Cardiac muscle cell (in vitro differentiated cells and primary cell): ENCODE data around the gene L3MBTL4. TPM values are rescaled to one million over a fixed set of nuclear protein-coding genes. Genes with fewer than 3 reads are reported as not detected.

Source experiments
- DNase-seq, 2 donors: peaks; one replicate each; pipeline versions ENCODE4 v3.0.0 to v3.0.0-alpha.2; 2010 to 2017; ENCODE audit warnings: low read depth in 1 of 2, low spot score in 1 of 2
- H3K27ac ChIP-seq: fragments of 200-600 bp; sonication (generic); 2 replicates; pipeline ENCODE4 v1.5.1; 2016
- H3K27me3 ChIP-seq: fragments of 200-600 bp; sonication (generic); 2 replicates; pipeline ENCODE4 v1.6.0; 2016; ENCODE audit warnings: control low read depth
- H3K36me3 ChIP-seq: fragments of 200-600 bp; sonication (generic); 2 replicates; pipeline ENCODE4 v1.5.1; 2016; ENCODE audit warnings: control low read depth
- H3K4me1 ChIP-seq: fragments of 200-600 bp; sonication (generic); 2 replicates; pipeline ENCODE4 v1.8.1; 2017; ENCODE audit warnings: low read depth, mild to moderate bottlenecking, mixed run types
- H3K4me3 ChIP-seq: fragments of 200-600 bp; sonication (generic); 2 replicates; pipeline ENCODE4 v1.5.1; 2016; ENCODE audit warnings: mild to moderate bottlenecking
- H3K9me3 ChIP-seq: fragments of 200-600 bp; sonication (generic); 2 replicates; pipeline ENCODE4 v1.5.1; 2017; ENCODE audit warnings: low read depth, mild to moderate bottlenecking, control low read depth
- CTCF ChIP-seq: IDR thresholded peaks from 2 replicates; pipeline ENCODE4 v1.5.1; 2012; ENCODE audit warnings: low read depth, mild to moderate bottlenecking, low read length
- polyA plus RNA-seq: library from polyadenylated mRNA; unstranded; fragments of >200 nt; fragmentation: Nextera tagmentation; extraction: Ambion mirVana; gene quantifications from 2 replicates; pipeline ENCODE4 v1.2.1, GENCODE V29; 2016
- total RNA-seq: library from RNA; depleted of rRNA; stranded (reverse); fragments of >200 nt; gene quantifications from 2 replicates; pipeline ENCODE4 v1.2.3, GENCODE V29; 2016

The L3MBTL4 gene
- total and polyA plus RNA-seq, 2 experiments from 2014 or later: 4.4 to 7.7 TPM

GRCh38 chr18:6374935-6375529 lies 39.7 kb downstream of the L3MBTL4 start:
- H3K27ac ChIP-seq: no peak overlapping the region
- TF ChIP-seq CTCF: no peak
- H3K4me3 ChIP-seq: no peak overlapping the region
- no peaks in the 10 kb centered on the region for H3K27me3 ChIP-seq
- no peaks in the 10 kb centered on the region for H3K36me3 ChIP-seq
- H3K9me3 ChIP-seq: no peaks in the 10 kb centered on the region
- H3K4me1 ChIP-seq: no peaks in the 10 kb centered on the region
- DNase-seq: no peak

- no peak for TF ChIP-seq CTCF
- Histone ChIP-seq H3K27ac (no peak overlapping the region), H3K36me3 (no peaks in the 10 kb centered on the region), H3K9me3 (no peaks in the 10 kb centered on the region), H3K27me3 (no peaks in the 10 kb centered on the region), H3K4me3 (no peak overlapping the region), H3K4me1 (no peaks in the 10 kb centered on the region)
- DNase-seq: no peak
These were observed 40.4 kb downstream of the L3MBTL4 start for GRCh38 chr18:6374340-6374739.

- no peaks in the 10 kb centered on the region for H3K27me3 ChIP-seq
- DNase-seq: no peak
- no peak for TF ChIP-seq CTCF
- H3K4me3 ChIP-seq: no peak overlapping the region
- H3K27ac ChIP-seq: no peak overlapping the region
- H3K4me1 ChIP-seq: no peaks in the 10 kb centered on the region
- no peaks in the 10 kb centered on the region for H3K36me3 ChIP-seq
- H3K9me3 ChIP-seq: no peaks in the 10 kb centered on the region
These were observed 41.5 kb downstream of the L3MBTL4 start for GRCh38 chr18:6373187-6373586.

GRCh38 chr18:6370886-6371635 lies 43.6 kb downstream of the L3MBTL4 start:
- Histone ChIP-seq H3K4me1 (peaks cover 9% of the 10 kb centered on the region), H3K27ac (no peak overlapping the region), H3K4me3 (no peak overlapping the region), H3K27me3 (no peaks in the 10 kb centered on the region), H3K9me3 (no peaks in the 10 kb centered on the region), H3K36me3 (no peaks in the 10 kb centered on the region)
- no peak for TF ChIP-seq CTCF
- no peak for DNase-seq

- Histone ChIP-seq H3K27me3 (no peaks in the 10 kb centered on the region), H3K4me3 (no peak overlapping the region), H3K36me3 (no peaks in the 10 kb centered on the region), H3K9me3 (no peaks in the 10 kb centered on the region), H3K4me1 (peaks cover 16% of the 10 kb centered on the region), H3K27ac (no peak overlapping the region)
- no peak for TF ChIP-seq CTCF
- no peak for DNase-seq
These were observed 44.3 kb downstream of the L3MBTL4 start for GRCh38 chr18:6370410-6370809.
